Effector memory CD4-positive, alpha-beta T cell (primary cell): ENCODE measurements around the gene ZBTB7A.

Source experiments
- DNase-seq, 3 donors: peaks; one replicate each; pipeline ENCODE4 v3.0.0-alpha.2; 2020
- H3K27ac ChIP-seq: 2 replicates; pipeline ENCODE4 v1.7.0; 2013; ENCODE audit warnings: mild to moderate bottlenecking, low read length, moderate library complexity; ENCODE audit not compliant: insufficient read depth, poor library complexity, severe bottlenecking
- H3K27me3 ChIP-seq: replicated peaks from 2 replicates; pipeline ENCODE4 v1.7.0; 2013; ENCODE audit warnings: mild to moderate bottlenecking, low read length; ENCODE audit not compliant: insufficient read depth, control insufficient read depth, poor library complexity, severe bottlenecking
- H3K36me3 ChIP-seq: 2 replicates; pipeline ENCODE4 v1.7.0; 2013; ENCODE audit warnings: mild to moderate bottlenecking, low read length, moderate library complexity; ENCODE audit not compliant: control insufficient read depth, insufficient read depth
- H3K4me1 ChIP-seq: 2 replicates; pipeline ENCODE4 v1.7.0; 2013; ENCODE audit warnings: low read length, mild to moderate bottlenecking; ENCODE audit not compliant: control insufficient read depth, insufficient read depth, poor library complexity, severe bottlenecking
- H3K4me3 ChIP-seq: 2 replicates; pipeline ENCODE4 v1.7.0; 2013; ENCODE audit warnings: low read length, low read depth, mild to moderate bottlenecking; ENCODE audit not compliant: insufficient read depth, poor library complexity, severe bottlenecking
- H3K9me3 ChIP-seq: 2 replicates; pipeline ENCODE4 v1.7.0; 2013; ENCODE audit warnings: mild to moderate bottlenecking, low read length, moderate library complexity; ENCODE audit not compliant: control insufficient read depth
- total RNA-seq, 3 donors: gene quantifications; one replicate each; lab custom pipeline; 2026; lab: John Stamatoyannopoulos, UW

Gene ZBTB7A
- total RNA-seq, result 47.3 to 84.4 (median 66.9) reads per million in 3 donors

DNA sequence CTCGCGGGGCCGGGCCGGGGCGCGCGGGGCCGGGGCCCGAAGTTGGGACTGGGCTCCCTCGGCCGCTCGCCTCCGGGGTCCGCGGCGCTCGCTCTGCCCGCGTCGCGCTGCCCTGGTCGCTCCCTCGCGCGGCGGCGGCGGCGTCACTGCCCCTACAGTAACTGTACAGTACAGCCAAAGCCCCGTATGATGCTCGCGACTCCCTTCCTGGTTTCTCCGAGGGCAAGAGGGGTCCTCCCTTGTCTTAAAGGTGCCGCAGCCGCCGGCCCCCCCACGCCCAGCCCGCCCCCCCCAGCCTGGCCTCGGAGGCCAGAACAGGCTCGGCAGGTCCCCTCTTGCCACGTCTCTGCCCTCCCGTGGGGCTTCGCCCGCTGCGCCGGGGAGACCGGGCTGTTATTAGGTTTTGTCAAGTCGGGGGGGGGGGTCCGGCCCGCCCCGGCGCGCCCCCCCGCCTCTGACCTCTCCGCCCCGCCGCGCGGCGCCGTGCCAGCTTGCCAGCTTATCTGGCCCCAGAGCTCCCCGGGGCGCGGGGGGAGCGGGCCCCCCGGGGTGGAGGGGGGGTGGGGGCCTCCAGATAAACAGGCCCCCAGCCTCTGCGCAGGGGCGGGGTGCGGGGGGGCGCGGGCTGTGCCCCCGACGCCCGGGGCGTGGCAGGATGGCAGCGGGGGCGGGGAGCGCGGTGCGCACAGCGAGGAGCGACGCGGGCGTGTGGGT is at the start of gene ZBTB7A:
TSS of gene ZBTB7A (minus strand) at position 218 of the 714 bp plus-strand sequence. CDS start 11,667 bp downstream, outside the sequence.
- H3K4me3 ChIP-seq, result peak within 1 kb of the TSS; percentile 98
- H3K36me3 ChIP-seq, result no peaks in the 10 kb centered on the region
- H3K27me3 ChIP-seq, result no peaks in the 10 kb centered on the region
- no peaks in the 10 kb centered on the region for H3K9me3 ChIP-seq
- H3K27ac ChIP-seq, result peak within 1 kb of the TSS; percentile 93
- H3K4me1 ChIP-seq, result peaks cover 47% of the 10 kb centered on the region
- DNase-seq, result peak; percentile 69 to 78 (median 70)

DNA sequence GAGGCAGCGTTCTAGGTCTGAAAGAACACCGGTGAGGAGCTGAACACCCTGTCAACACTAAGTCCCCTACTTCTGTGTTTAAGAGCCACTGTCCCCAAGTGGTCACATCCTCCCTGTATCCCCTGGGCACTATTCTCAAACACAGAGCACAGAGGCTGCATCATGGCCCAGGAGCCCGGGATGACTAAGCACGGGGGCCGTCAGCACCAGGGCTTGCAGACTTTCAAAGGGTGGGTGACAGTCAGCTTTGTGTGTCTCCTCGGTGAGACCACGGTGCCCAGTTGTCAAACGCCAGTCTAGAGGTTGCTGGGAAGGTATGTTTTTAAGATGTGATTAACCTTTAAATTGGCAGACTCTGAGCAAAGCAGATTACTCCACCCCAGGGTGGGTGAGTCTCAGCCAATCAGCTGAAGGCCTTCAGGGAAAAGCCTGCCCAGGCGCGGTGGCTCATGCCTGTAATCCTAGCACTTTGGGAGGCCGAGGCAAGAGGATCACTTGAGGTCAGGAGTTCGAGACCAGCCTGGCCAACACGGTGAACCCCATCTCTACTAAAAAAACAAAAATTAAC is 49.2 kb upstream of the ZBTB7A start:
- H3K4me3 ChIP-seq, result no peak overlapping the region
- no peaks in the 10 kb centered on the region for H3K27me3 ChIP-seq
- DNase-seq, result no peak
- peaks cover 23% of the 10 kb centered on the region for H3K36me3 ChIP-seq
- no peaks in the 10 kb centered on the region for H3K9me3 ChIP-seq
- peak overlapping the region; percentile 47 for H3K27ac ChIP-seq
- H3K4me1 ChIP-seq, result peaks cover 15% of the 10 kb centered on the region

DNA sequence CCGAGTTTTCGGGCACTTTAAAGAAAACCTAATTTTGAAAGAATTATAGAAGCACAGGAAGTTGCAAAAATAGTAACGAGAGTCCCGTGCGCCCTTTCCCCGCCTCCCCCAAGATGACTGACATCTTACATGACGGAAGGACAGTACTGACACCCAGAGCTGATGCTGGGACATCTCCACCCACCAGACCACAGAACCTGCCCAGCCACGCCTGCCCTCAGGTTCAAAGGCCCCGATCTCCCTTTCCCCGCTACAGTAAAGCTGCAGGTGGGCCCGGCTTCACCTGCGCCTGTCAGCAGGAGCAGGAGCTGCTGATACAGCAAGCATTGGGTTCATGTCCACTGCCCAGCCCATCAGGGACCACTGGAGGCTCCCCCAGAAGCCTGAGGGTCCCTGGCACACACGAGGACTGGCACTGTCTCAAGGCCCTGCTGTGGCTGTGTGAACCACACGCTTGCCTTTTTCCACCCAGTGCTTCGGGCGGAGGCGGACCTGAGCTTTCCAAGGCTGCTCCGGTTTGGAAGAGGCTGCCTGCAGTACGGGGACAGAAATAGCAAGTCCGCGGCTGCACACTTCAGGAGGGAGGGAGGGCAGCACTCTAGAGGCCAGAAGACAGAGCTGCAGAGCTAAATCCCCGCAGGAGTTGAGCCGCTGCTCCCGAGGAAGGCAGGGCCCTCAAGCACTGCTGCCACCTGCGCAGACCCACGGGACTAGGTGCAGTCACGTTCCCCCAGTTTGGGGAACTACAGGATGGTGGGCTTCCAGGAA is 48.5 kb upstream of the ZBTB7A start:
- peaks cover 26% of the 10 kb centered on the region for H3K36me3 ChIP-seq
- H3K9me3 ChIP-seq, result no peaks in the 10 kb centered on the region
- peak overlapping the region; percentile 47 for H3K27ac ChIP-seq
- no peak overlapping the region for H3K4me3 ChIP-seq
- no peaks in the 10 kb centered on the region for H3K27me3 ChIP-seq
- DNase-seq, result peak; percentile 39 to 48 (median 44)
- peaks cover 18% of the 10 kb centered on the region for H3K4me1 ChIP-seq

DNA sequence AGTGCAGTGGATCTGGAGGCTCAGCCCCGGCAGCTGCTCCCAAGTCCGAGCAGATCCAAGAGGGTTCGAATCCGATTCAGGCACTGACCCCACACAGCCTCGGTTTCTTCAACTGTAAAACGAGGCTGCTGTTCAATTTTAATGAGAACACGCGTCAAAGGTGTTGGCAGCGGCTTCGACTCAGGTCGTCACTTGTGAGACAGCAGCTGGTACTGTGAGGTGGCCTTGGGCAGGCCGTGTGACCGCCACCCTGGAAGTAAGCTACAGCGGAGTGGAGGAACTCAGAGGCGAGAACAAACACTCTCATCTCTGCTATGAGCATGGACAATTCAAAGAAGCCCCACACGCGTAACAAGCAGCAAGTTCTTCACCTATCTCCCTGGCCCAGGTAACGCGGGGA is 47.5 kb upstream of the ZBTB7A start:
- no peak for DNase-seq
- Histone ChIP-seq H3K36me3 (peaks cover 31% of the 10 kb centered on the region), H3K27ac (no peak overlapping the region)

DNA sequence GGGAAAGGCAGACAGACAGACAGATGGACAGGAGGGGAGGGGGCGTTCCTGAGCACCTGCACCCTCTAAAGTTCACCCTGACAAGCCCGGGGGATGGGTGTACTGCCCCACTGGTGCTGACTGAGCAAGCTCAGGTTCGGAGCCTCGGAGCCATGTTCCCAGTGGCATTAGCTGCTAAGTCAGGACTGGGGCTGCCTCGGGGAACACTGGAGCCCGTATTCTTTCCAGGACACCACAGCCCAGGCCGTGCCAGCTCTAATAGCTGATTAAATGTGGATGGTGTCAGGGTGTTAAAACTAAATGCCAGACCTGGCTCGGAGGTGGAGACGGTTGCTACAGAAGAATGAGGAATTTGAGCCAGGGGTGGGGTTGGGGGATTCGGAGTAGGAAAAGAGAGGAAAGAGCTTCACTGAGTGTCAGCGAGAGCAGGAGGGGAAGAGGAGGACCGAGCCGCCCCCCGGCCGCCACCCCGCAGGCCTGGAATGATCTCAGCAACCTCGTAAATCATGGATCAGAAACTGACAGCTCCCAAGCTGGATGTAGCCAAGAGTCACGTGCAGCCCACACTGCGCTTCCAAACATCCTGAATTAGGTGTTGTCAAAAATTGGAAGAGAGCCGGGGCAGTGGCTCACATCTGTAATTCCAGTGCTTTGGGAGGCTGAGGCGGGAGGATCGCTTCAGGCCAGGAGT is 46.8 kb upstream of the ZBTB7A start:
- Histone ChIP-seq H3K4me3 (no peak overlapping the region), H3K4me1 (peaks cover 32% of the 10 kb centered on the region), H3K27ac (no peak overlapping the region), H3K36me3 (peaks cover 31% of the 10 kb centered on the region), H3K9me3 (no peaks in the 10 kb centered on the region), H3K27me3 (no peaks in the 10 kb centered on the region)
- DNase-seq, result no peak

More for the DNA sequence above, 47.5 kb upstream of the ZBTB7A start:
- Histone ChIP-seq H3K4me1 (peaks cover 26% of the 10 kb centered on the region), H3K27me3 (no peaks in the 10 kb centered on the region), H3K9me3 (no peaks in the 10 kb centered on the region), H3K4me3 (no peak overlapping the region)

DNA sequence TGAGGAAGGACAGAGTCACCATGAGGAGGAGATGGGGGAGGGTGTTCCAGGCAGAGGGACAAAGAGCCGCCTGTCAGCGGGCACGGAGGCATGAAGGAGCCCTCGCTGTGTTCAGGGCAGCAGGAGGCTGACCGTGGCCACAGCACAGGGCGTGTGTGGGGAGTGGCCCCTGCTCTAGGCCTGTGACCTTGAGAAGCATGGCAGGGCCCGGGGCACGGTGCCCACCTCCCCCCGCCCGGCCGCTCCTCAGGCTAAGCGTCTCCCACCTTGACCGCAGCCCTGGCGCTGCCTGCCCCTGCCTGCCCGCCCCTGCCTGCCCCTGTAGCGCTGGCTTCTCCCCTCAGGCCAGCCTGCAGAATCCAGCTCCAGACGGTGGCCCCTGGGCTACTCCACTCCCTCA is 45.7 kb upstream of the ZBTB7A start:
- no peak overlapping the region for H3K27ac ChIP-seq

DNA sequence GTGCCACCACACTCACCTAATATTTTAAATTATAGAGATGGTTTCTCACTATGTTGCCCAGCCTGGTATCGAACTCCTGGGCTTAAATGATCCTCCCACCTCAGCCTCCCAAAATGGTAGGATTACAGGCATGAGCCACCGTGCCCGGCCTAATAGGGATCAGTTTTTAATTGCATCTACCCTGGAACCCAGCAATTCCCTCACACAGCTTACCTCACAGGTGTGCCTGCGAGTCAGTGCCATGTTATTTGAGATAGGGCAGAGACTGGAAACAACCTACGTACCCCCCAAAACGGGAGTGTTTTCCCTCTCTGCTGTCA is 42.9 kb upstream of the ZBTB7A start:
- Histone ChIP-seq H3K27me3 (no peaks in the 10 kb centered on the region), H3K36me3 (peaks cover 25% of the 10 kb centered on the region), H3K4me1 (peaks cover 35% of the 10 kb centered on the region), H3K9me3 (no peaks in the 10 kb centered on the region), H3K27ac (peak overlapping the region; percentile 62), H3K4me3 (no peak overlapping the region)
- no peak for DNase-seq

More for the DNA sequence above, 45.7 kb upstream of the ZBTB7A start:
- no peak for DNase-seq
- peaks cover 35% of the 10 kb centered on the region for H3K4me1 ChIP-seq
- no peaks in the 10 kb centered on the region for H3K27me3 ChIP-seq
- no peaks in the 10 kb centered on the region for H3K9me3 ChIP-seq
- no peak overlapping the region for H3K4me3 ChIP-seq
- H3K36me3 ChIP-seq, result peaks cover 28% of the 10 kb centered on the region

DNA sequence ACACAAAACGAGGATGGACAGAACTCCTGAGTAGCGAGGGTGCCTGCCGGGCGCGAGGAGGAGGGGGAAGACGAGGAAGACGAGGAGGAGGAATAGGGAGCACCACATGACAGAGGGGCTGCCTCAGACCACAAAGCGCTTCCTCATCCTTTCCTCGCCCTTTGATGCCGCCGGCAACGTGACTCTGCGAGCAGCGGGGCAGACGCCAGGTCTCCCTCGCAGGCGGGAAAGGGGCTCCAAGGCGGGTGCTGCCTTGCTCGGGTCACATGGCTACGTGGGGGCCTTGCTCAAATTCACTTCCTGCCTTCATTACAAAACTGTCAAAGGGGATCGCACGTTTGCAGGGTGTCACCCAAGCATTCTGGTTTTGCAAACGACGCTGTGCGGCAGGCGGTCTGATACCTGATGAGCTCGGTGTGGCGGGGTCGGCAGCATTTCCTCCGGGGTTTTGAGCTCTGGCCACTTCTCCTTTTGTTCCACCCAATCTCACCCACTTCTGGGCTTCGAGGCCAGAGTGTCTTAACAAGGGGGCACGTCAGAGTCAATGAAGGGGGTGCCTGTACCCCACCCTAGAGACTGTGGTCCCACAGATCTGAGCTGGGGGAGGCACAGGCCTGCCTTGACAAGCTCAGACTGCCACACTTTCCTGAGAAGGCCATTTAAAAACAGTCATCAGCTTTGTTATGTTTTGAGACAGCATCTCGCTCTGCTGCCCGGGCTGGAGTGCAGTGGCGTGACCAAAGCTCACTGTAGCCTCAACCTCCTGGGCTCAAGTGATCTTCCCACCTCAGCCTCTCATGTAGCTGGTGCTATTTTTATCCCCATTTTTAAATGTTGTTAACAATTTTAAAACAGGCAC is 42.3 kb upstream of the ZBTB7A start:
- H3K4me3 ChIP-seq, result no peak overlapping the region
- peaks cover 33% of the 10 kb centered on the region for H3K4me1 ChIP-seq
- H3K9me3 ChIP-seq, result no peaks in the 10 kb centered on the region
- H3K27me3 ChIP-seq, result no peaks in the 10 kb centered on the region
- peak; percentile 39 to 63 (median 54) for DNase-seq
- H3K27ac ChIP-seq, result peak overlapping the region; percentile 62
- peaks cover 24% of the 10 kb centered on the region for H3K36me3 ChIP-seq

DNA sequence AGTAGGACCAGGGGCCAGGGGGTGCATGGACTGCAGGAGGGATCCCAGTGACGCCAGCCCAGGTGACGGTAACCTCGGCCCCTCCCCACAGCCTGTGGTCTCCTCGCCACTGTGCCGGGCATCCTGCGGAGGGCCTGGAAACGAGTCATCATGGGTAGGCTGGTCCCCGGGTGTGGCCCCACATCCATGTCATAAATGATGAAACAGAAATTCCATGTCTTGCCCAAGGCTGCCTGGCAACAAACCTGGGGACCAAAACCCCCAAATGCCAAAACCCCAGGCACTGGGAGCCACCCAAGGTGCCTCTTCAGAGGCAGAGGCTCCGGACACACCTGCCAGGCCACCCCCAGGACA is 36.4 kb upstream of the ZBTB7A start:
- H3K4me1 ChIP-seq, result peaks cover 13% of the 10 kb centered on the region
- DNase-seq, result no peak
- H3K9me3 ChIP-seq, result no peaks in the 10 kb centered on the region
- peak overlapping the region; percentile 61 for H3K27ac ChIP-seq
- no peaks in the 10 kb centered on the region for H3K27me3 ChIP-seq
- H3K36me3 ChIP-seq, result peaks cover 28% of the 10 kb centered on the region
- H3K4me3 ChIP-seq, result no peak overlapping the region
